H1 (cell line): ENCODE data around the gene ZFYVE1. TPM values are rescaled to one million over a fixed set of nuclear protein-coding genes. Genes with fewer than 3 reads are reported as not detected.

Experiments used
- CTCF ChIA-PET: fragments of 300-600 bp; sonication (Branson Sonifier 250); formaldehyde crosslinking; loops from one replicate; lab custom pipeline; 2021; ENCODE audit not compliant: partially characterized antibody; lab: Charles Lee
- POLR2A ChIA-PET: fragments of 300-600 bp; sonication (Branson Sonifier 250); formaldehyde crosslinking; loops from one replicate; lab custom pipeline; 2021; ENCODE audit warnings: inconsistent platforms; ENCODE audit not compliant: partially characterized antibody; lab: Charles Lee
- DNase-seq, 2 experiments: peaks; one replicate each; pipeline versions ENCODE4 v3.0.0 to v3.0.0-alpha.2; 2010 to 2022; ENCODE audit warnings: low spot score in 2 of 2, low read depth in 1 of 2, mixed read lengths in 1 of 2
- FAIRE-seq: peaks from 2 replicates; lab custom pipeline; 2011; peaks lifted over from hg19 to GRCh38; lab: Jason Lieb, UNC
- H2AFZ ChIP-seq: 2 replicates; pipeline ENCODE4 v1.8.1; 2012; ENCODE audit warnings: low read length, inconsistent platforms
- H2AK5ac ChIP-seq: 2 replicates; pipeline ENCODE4 v1.6.1; 2013; ENCODE audit warnings: low read depth, low read length
- H2BK120ac ChIP-seq: replicated peaks from 2 replicates; pipeline ENCODE3; 2013; ENCODE audit warnings: low read depth, low read length, inconsistent platforms
- H2BK12ac ChIP-seq: 2 replicates; pipeline ENCODE4 v1.6.1; 2013; ENCODE audit warnings: low read depth, low read length
- H2BK15ac ChIP-seq: 2 replicates; pipeline ENCODE4 v1.6.1; 2013; ENCODE audit warnings: low read length
- H2BK20ac ChIP-seq: 2 replicates; pipeline ENCODE4 v1.6.1; 2013; ENCODE audit warnings: low read length
- H2BK5ac ChIP-seq: 2 replicates; pipeline ENCODE4 v1.6.1; 2013; ENCODE audit warnings: low read depth, low read length
- H3K14ac ChIP-seq: 2 replicates; pipeline ENCODE4 v1.6.1; 2013; ENCODE audit warnings: inconsistent platforms; ENCODE audit not compliant: insufficient read length
- H3K18ac ChIP-seq: 2 replicates; pipeline ENCODE4 v1.6.1; 2013; ENCODE audit warnings: low read length; ENCODE audit errors: extremely low read depth
- H3K23ac ChIP-seq: 2 replicates; pipeline ENCODE4 v1.6.1; 2013; ENCODE audit warnings: inconsistent platforms; ENCODE audit not compliant: insufficient read length
- H3K23me2 ChIP-seq: 2 replicates; pipeline ENCODE4 v1.6.1; 2013; ENCODE audit warnings: low read depth, low read length
- H3K27ac ChIP-seq: 2 replicates; pipeline ENCODE4 v1.6.1; 2011; ENCODE audit warnings: low read depth, low read length, inconsistent platforms
- H3K27me3 ChIP-seq, 4 experiments: replicated peaks in 1 of 4; 1 replicate in 1 of 4; 2 replicates in 3 of 4; pipeline versions ENCODE4 v1.6.1 to v1.8.1; 2011 to 2013; ENCODE audit warnings: low read length in 3 of 4, mild to moderate bottlenecking in 3 of 4, inconsistent platforms in 2 of 4, mixed read lengths in 2 of 4, moderate library complexity in 1 of 4; ENCODE audit not compliant: control insufficient read depth in 3 of 4, insufficient read depth in 3 of 4; ENCODE audit errors: extremely low read depth in 1 of 4
- H3K36me3 ChIP-seq, 4 experiments: 2 replicates each; pipeline versions ENCODE4 v1.6.1 to v1.8.1; 2011 to 2013; ENCODE audit warnings: mild to moderate bottlenecking in 4 of 4, low read length in 3 of 4, moderate library complexity in 2 of 4, control low read depth in 1 of 4, inconsistent platforms in 1 of 4; ENCODE audit not compliant: insufficient read depth in 4 of 4, control insufficient read depth in 2 of 4
- H3K4ac ChIP-seq: replicated peaks from 2 replicates; pipeline ENCODE3; 2013; ENCODE audit warnings: low read length, low read depth, mixed read lengths, inconsistent platforms; ENCODE audit not compliant: insufficient read length
- H3K4me1 ChIP-seq, 4 experiments: replicated peaks in 1 of 4; 1 replicate in 1 of 4; 2 replicates in 3 of 4; pipeline versions ENCODE4 v1.6.1 to v1.8.1; 2011 to 2013; ENCODE audit warnings: low read length in 3 of 4, inconsistent platforms in 2 of 4, mixed read lengths in 1 of 4; ENCODE audit not compliant: insufficient read depth in 4 of 4, control insufficient read depth in 3 of 4
- H3K4me2 ChIP-seq, 2 experiments: 2 replicates each; pipeline versions ENCODE4 v1.6.1 to v1.8.1; 2011 to 2013; ENCODE audit warnings: low read depth in 2 of 2, low read length in 2 of 2, control low read depth in 1 of 2, inconsistent platforms in 1 of 2, mild to moderate bottlenecking in 1 of 2; ENCODE audit not compliant: insufficient read depth in 1 of 2
- H3K4me3 ChIP-seq, 4 experiments: fragments of 200-600, 300-600 bp in 1 of 4; sonication (generic), shearing (Covaris generic), sonication (Bioruptor Twin) in 1 of 4; 2 replicates each; pipeline versions ENCODE4 v1.5.1 to v1.8.1; 2011 to 2016; ENCODE audit warnings: low read length in 4 of 4, low read depth in 3 of 4, control low read depth in 2 of 4, inconsistent platforms in 2 of 4, mild to moderate bottlenecking in 2 of 4, mixed read lengths in 1 of 4, moderate library complexity in 1 of 4; ENCODE audit not compliant: insufficient read depth in 2 of 4; ENCODE audit errors: extremely low read depth in 1 of 4
- H3K56ac ChIP-seq: replicated peaks from 2 replicates; pipeline ENCODE3; 2013; ENCODE audit warnings: low read depth, mild to moderate bottlenecking, mixed read lengths, low read length, inconsistent platforms; ENCODE audit not compliant: insufficient read length
- H3K79me1 ChIP-seq: 2 replicates; pipeline ENCODE4 v1.6.1; 2013; ENCODE audit warnings: low read depth, low read length, control low read depth
- H3K79me2 ChIP-seq, 2 experiments: 2 replicates each; pipeline versions ENCODE4 v1.6.1 to v1.8.1; 2012 to 2013; ENCODE audit warnings: low read length in 2 of 2, mild to moderate bottlenecking in 2 of 2, inconsistent platforms in 1 of 2; ENCODE audit not compliant: insufficient read depth in 2 of 2, control insufficient read depth in 1 of 2
- H3K9ac ChIP-seq, 4 experiments: replicated peaks in 1 of 4; 1 replicate in 1 of 4; 2 replicates in 3 of 4; pipeline versions ENCODE4 v1.6.1 to v1.8.1; 2011 to 2013; ENCODE audit warnings: low read depth in 3 of 4, low read length in 3 of 4, control low read depth in 2 of 4, mild to moderate bottlenecking in 2 of 4, moderate library complexity in 2 of 4, inconsistent platforms in 1 of 4; ENCODE audit errors: extremely low read depth in 1 of 4
- H3K9me3 ChIP-seq, 2 experiments: 2 replicates each; pipeline versions ENCODE4 v1.6.1 to v1.8.1; 2012 to 2013; ENCODE audit warnings: mild to moderate bottlenecking in 2 of 2, moderate library complexity in 2 of 2, control low read depth in 1 of 2, inconsistent platforms in 1 of 2, low read depth in 1 of 2, low read length in 1 of 2, mixed read lengths in 1 of 2; ENCODE audit not compliant: insufficient read depth in 2 of 2
- H4K20me1 ChIP-seq, 2 experiments: replicated peaks in 1 of 2; 2 replicates each; pipeline versions ENCODE3 to v1.8.1; 2011 to 2013; ENCODE audit warnings: inconsistent platforms in 2 of 2, low read length in 2 of 2, mild to moderate bottlenecking in 1 of 2; ENCODE audit not compliant: insufficient read depth in 2 of 2, control insufficient read depth in 1 of 2
- H4K5ac ChIP-seq: 2 replicates; pipeline ENCODE4 v1.6.1; 2013; ENCODE audit warnings: low read length, low read depth, mixed read lengths, inconsistent platforms; ENCODE audit not compliant: insufficient read length
- H4K8ac ChIP-seq: 2 replicates; pipeline ENCODE4 v1.8.0; 2013; ENCODE audit warnings: mild to moderate bottlenecking, moderate library complexity, low read length, inconsistent platforms; ENCODE audit not compliant: insufficient read depth; ENCODE audit errors: extremely low read depth
- H4K91ac ChIP-seq: replicated peaks from 2 replicates; pipeline ENCODE3; 2013; ENCODE audit warnings: low read length, mixed read lengths, inconsistent platforms; ENCODE audit not compliant: insufficient read length
- BACH1 ChIP-seq: IDR thresholded peaks from 2 replicates; pipeline ENCODE4 v1.6.1; 2012; ENCODE audit warnings: low read length, improper control_type of control experiment
- CBX5 ChIP-seq: fragments of 300-800, 300-1000 bp; sonication (generic); IDR thresholded peaks from 2 replicates; pipeline ENCODE4 v1.7.1; 2016; ENCODE audit warnings: antibody characterized with exemption, low read length, low read depth
- CBX8 ChIP-seq: fragments of 300-800, 300-1000 bp; sonication (generic); IDR thresholded peaks from 2 replicates; pipeline ENCODE4 v1.7.1; 2016; ENCODE audit warnings: low read depth, low read length, borderline replicate concordance
- CEBPB ChIP-seq: IDR thresholded peaks from 2 replicates; pipeline ENCODE4 v1.6.1; 2012; ENCODE audit warnings: low read depth, low read length
- CTBP2 ChIP-seq: IDR thresholded peaks from 2 replicates; pipeline ENCODE4 v1.7.0; 2011; ENCODE audit warnings: borderline replicate concordance, mild to moderate bottlenecking, moderate library complexity, mixed read lengths, low read length; ENCODE audit not compliant: insufficient read depth, insufficient read length
- EGR1 ChIP-seq: IDR thresholded peaks from 2 replicates; pipeline ENCODE4 v1.6.1; 2011; ENCODE audit warnings: low read depth, low read length, borderline replicate concordance
- KDM5A ChIP-seq: fragments of 200-600 bp; IDR thresholded peaks from 2 replicates; pipeline ENCODE4 v1.7.1; 2012; ENCODE audit warnings: mild to moderate bottlenecking, low read length, inconsistent platforms, mixed read lengths
- NANOG ChIP-seq: IDR thresholded peaks from 2 replicates; pipeline ENCODE4 v1.6.1; 2011; ENCODE audit warnings: low read length, low read depth, mild to moderate bottlenecking, inconsistent platforms; ENCODE audit not compliant: insufficient read depth, poor library complexity, severe bottlenecking
- RFX5 ChIP-seq: IDR thresholded peaks from 2 replicates; pipeline ENCODE4 v1.6.1; 2011; ENCODE audit warnings: low read depth, low read length, improper control_type of control experiment, borderline replicate concordance
- TAF1 ChIP-seq: IDR thresholded peaks from 2 replicates; pipeline ENCODE4 v1.6.1; 2011; ENCODE audit warnings: mild to moderate bottlenecking, low read depth, low read length
- TBP ChIP-seq: IDR thresholded peaks from 2 replicates; pipeline ENCODE4 v1.6.1; 2011; ENCODE audit warnings: low read depth, low read length, improper control_type of control experiment
- WGBS, 2 experiments: shearing (Covaris generic) in 1 of 2; methylation state at CpG; one replicate each; pipeline versions ENCODE4 v1.1.6 to v1.1.7; 2013 to 2015; ENCODE audit warnings: low lambda C conversion rate in 2 of 2, mixed read lengths in 2 of 2, inconsistent platforms in 1 of 2, low coverage in 1 of 2, missing lambda C conversion rate in 1 of 2; ENCODE audit not compliant: insufficient replicate concordance in 2 of 2, insufficient coverage in 1 of 2, insufficient read length in 1 of 2; ENCODE audit errors: extremely low coverage in 1 of 2, missing lambda C conversion rate in 1 of 2; 5-methylcytosine and 5-hydroxymethylcytosine counted together
- polyA plus RNA-seq, 7 experiments: library from polyadenylated mRNA; depleted of rRNA in 3 of 7; stranded (reverse) in 5 of 7; unstranded in 2 of 7; fragments of >200 nt in 5 of 7; fragments of 200-250 nt in 2 of 7; gene quantifications; 1 replicate in 5 of 7; 2 replicates in 1 of 7; 4 replicates in 1 of 7; pipeline versions ENCODE4 v1.2.1 to v1.2.3, GENCODE V29; 2011 to 2013; ENCODE audit warnings: missing spikeins in 2 of 7, mixed read lengths in 2 of 7
- total RNA-seq: library from RNA; stranded (reverse); fragmentation: NEBNext Ultra II Directional; extraction: Animal tissue kit (Norgen Biotek cat#: 25700); gene quantifications from 2 replicates; pipeline ENCODE4 v1.2.1, GENCODE V29; 2021
- TF ChIP-seq, protein P1 (sequence below), 3 experiments: IDR thresholded peaks; 1 replicate in 2 of 3; 2 replicates in 1 of 3; pipeline versions ENCODE4 v1.5.1 to v1.6.1; 2011; ENCODE audit warnings: low read length in 3 of 3, mild to moderate bottlenecking in 3 of 3, inconsistent platforms in 2 of 3, low read depth in 1 of 3, moderate library complexity in 1 of 3; ENCODE audit not compliant: insufficient read depth in 1 of 3; ENCODE audit errors: control extremely low read depth in 1 of 3

Gene ZFYVE1
- total and polyA plus RNA-seq, 2 of the 8 experiments (the other 6 are each of a cell fraction or from before 2014, with no cell fraction given) = 9.8 to 12.5 TPM

DNA sequence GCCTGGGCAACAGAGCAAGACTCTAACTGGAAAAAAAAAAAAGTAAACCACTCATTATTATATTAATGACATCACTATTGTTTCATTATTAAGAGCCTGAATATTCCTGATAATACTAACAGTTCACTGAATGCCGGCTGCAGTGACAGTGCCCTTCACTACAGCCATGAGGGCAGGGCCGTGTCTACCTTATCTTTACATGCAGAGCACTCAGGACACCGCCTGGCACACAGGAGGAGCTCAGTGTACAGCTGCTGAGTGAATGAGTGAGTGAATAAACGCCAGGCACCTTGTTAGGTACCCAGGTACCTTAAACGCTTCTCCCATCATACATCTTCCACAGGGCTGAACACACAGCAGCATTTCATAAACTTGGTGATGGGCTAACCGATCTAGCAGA, 23.2 kb downstream of the ZFYVE1 start:
- Histone ChIP-seq H3K4ac (no peak overlapping the region), H3K14ac (no peak overlapping the region), H3K23ac (no peak overlapping the region), H2BK5ac (no peak overlapping the region), H3K36me3 (no peaks in the 10 kb centered on the region), H4K5ac (no peak overlapping the region), H2BK120ac (no peak overlapping the region), H3K27ac (no peak overlapping the region), H2AK5ac (0 out of 2 replicates have a peak overlapping the region, but pooled peaks have one; percentile 75), H3K56ac (no peak overlapping the region), H3K79me2 (peaks cover 0 to 6% of the 10 kb centered on the region in 2 experiments; a peak in 2 of 4 replicates), H2BK12ac (no peak overlapping the region), H3K4me3 (no peak overlapping the region), H3K18ac (no peak overlapping the region), H2BK20ac (no peak overlapping the region), H3K79me1 (peaks cover 2% of the 10 kb centered on the region; the same call in 1 of the 2 replicates), H4K8ac (no peak overlapping the region), H2BK15ac (no peak overlapping the region), H3K9me3 (no peaks in the 10 kb centered on the region), H3K4me1 (peaks cover 0 to 5% (median 0%) of the 10 kb centered on the region in 4 experiments; a peak in 3 of 7 replicates), H3K23me2 (no peaks in the 10 kb centered on the region), H4K91ac (no peak overlapping the region), H4K20me1 (peaks cover 0 to 5% of the 10 kb centered on the region in 2 experiments), H2AFZ (no peak overlapping the region), H3K27me3 (no peaks in the 10 kb centered on the region), H3K4me2 (no peak overlapping the region), H3K9ac (no peak overlapping the region)
- CTCF ChIA-PET = interaction anchor here (0.7 to 2.1 kb wide), 3 partner anchors 21 to 55 kb away, joined by 3 to 6 read pairs (median 3); no protein-coding TSS in a partner anchor
- DNase-seq (no peak), FAIRE-seq (no peak)
- POLR2A ChIA-PET = no interaction called here
- WGBS, 2 experiments = 93% methylated on average over 6 of the region's 6 CpGs; no CpG with 5 or more reads in 1 of the 2 experiments
- TF ChIP-seq BACH1 = no peak
- no peak for TF ChIP-seq TBP
- TF ChIP-seq KDM5A = no peak
- TF ChIP-seq CTBP2 = no peak
- TF ChIP-seq NANOG = no peak
- TF ChIP-seq EGR1 = no peak
- TF ChIP-seq CBX8 = no peak
- TF ChIP-seq TAF1 = no peak
- TF ChIP-seq, protein P1, sequence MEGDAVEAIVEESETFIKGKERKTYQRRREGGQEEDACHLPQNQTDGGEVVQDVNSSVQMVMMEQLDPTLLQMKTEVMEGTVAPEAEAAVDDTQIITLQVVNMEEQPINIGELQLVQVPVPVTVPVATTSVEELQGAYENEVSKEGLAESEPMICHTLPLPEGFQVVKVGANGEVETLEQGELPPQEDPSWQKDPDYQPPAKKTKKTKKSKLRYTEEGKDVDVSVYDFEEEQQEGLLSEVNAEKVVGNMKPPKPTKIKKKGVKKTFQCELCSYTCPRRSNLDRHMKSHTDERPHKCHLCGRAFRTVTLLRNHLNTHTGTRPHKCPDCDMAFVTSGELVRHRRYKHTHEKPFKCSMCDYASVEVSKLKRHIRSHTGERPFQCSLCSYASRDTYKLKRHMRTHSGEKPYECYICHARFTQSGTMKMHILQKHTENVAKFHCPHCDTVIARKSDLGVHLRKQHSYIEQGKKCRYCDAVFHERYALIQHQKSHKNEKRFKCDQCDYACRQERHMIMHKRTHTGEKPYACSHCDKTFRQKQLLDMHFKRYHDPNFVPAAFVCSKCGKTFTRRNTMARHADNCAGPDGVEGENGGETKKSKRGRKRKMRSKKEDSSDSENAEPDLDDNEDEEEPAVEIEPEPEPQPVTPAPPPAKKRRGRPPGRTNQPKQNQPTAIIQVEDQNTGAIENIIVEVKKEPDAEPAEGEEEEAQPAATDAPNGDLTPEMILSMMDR (IDR thresholded peaks at IDR 0.05; ENCODE audit: control extremely low read depth in 1 of 3, insufficient read depth in 1 of 3, low read depth in 1 of 3, low read length in 3 of 3) = no peak
- TF ChIP-seq RFX5 = no peak
- no peak for TF ChIP-seq CBX5
- no peak for TF ChIP-seq CEBPB
